ENCODE data around the gene TP53BP1. TPM values are rescaled to one million over a fixed set of nuclear protein-coding genes. Genes with fewer than 3 reads are reported as not detected.
A peak's percentile ranks its signal among the peaks of the same experiment; 100 is the strongest.

The TP53BP1 gene
- total RNA-seq, 1 donor from 2014 or later = 99.5 TPM

- H3K4me1 Mint-ChIP-seq = peaks cover 35% of the 10 kb centered on the region
- no peaks in the 10 kb centered on the region for H3K27me3 Mint-ChIP-seq (ENCODE audit: low read depth)
- no peak overlapping the region for H3K4me3 Mint-ChIP-seq
- no peak for TF ChIP-seq CTCF (conservative IDR thresholded peaks at IDR 0.05)
- DNase-seq (ENCODE audit: low read depth, low spot score) = no peak
- H3K36me3 Mint-ChIP-seq (ENCODE audit: low read depth) = peaks cover 57% of the 10 kb centered on the region
- no peak overlapping the region for H3K27ac Mint-ChIP-seq (ENCODE audit: unreplicated experiment)
- peaks cover 8% of the 10 kb centered on the region for H3K9me3 Mint-ChIP-seq
Measured at GRCh38 chr15:43522247-43522646, 29.3 kb upstream of the TP53BP1 start.

GRCh38 chr15:43521419-43521818 lies 28.5 kb upstream of the TP53BP1 start:
- Mint-ChIP-seq H3K27me3 (ENCODE audit: low read depth) (no peaks in the 10 kb centered on the region), H3K4me3 (peak overlapping the region; percentile 56), H3K27ac (ENCODE audit: unreplicated experiment) (no peak overlapping the region), H3K9me3 (peaks cover 8% of the 10 kb centered on the region), H3K4me1 (peaks cover 43% of the 10 kb centered on the region), H3K36me3 (ENCODE audit: low read depth) (peaks cover 56% of the 10 kb centered on the region)
- TF ChIP-seq CTCF (conservative IDR thresholded peaks at IDR 0.05) = no peak
- DNase-seq (ENCODE audit: low read depth, low spot score) = no peak

GRCh38 chr15:43520138-43520537 lies 27.2 kb upstream of the TP53BP1 start:
- Mint-ChIP-seq H3K27me3 (ENCODE audit: low read depth) (no peaks in the 10 kb centered on the region), H3K4me1 (peaks cover 54% of the 10 kb centered on the region), H3K36me3 (ENCODE audit: low read depth) (peaks cover 44% of the 10 kb centered on the region)

GRCh38 chr15:43519196-43519595 lies 26.2 kb upstream of the TP53BP1 start:
- Mint-ChIP-seq H3K4me1 (peaks cover 60% of the 10 kb centered on the region), H3K27me3 (ENCODE audit: low read depth) (no peaks in the 10 kb centered on the region), H3K4me3 (peak overlapping the region; percentile 92), H3K27ac (ENCODE audit: unreplicated experiment) (no peak overlapping the region), H3K9me3 (peaks cover 3% of the 10 kb centered on the region), H3K36me3 (ENCODE audit: low read depth) (peaks cover 38% of the 10 kb centered on the region)
- TF ChIP-seq CTCF (conservative IDR thresholded peaks at IDR 0.05) = no peak
- no peak for DNase-seq (ENCODE audit: low read depth, low spot score)

More at GRCh38 chr15:43520138-43520537, 27.2 kb upstream of the TP53BP1 start:
- peak overlapping the region; percentile 92 for H3K4me3 Mint-ChIP-seq
- DNase-seq (ENCODE audit: low read depth, low spot score) = no peak
- H3K9me3 Mint-ChIP-seq = peaks cover 3% of the 10 kb centered on the region
- H3K27ac Mint-ChIP-seq (ENCODE audit: unreplicated experiment) = peak overlapping the region; percentile 57
- TF ChIP-seq CTCF (conservative IDR thresholded peaks at IDR 0.05) = no peak

GRCh38 chr15:43518197-43518761 lies 25.3 kb upstream of the TP53BP1 start:
- Mint-ChIP-seq H3K9me3 (peaks cover 3% of the 10 kb centered on the region), H3K36me3 (ENCODE audit: low read depth) (peaks cover 29% of the 10 kb centered on the region), H3K4me3 (peak overlapping the region; percentile 92), H3K27ac (ENCODE audit: unreplicated experiment) (peak overlapping the region; percentile 69), H3K4me1 (peaks cover 65% of the 10 kb centered on the region), H3K27me3 (ENCODE audit: low read depth) (no peaks in the 10 kb centered on the region)
- no peak for TF ChIP-seq CTCF (conservative IDR thresholded peaks at IDR 0.05)
- DNase-seq (ENCODE audit: low read depth, low spot score) = peak; percentile 17
